MG63 (cell line): Measurements from ENCODE around the gene TUBGCP3. TPM values are rescaled to one million over a fixed set of nuclear protein-coding genes. Genes with fewer than 3 reads are reported as not detected.
A peak's percentile ranks its signal among the peaks of the same experiment; 100 is the strongest.
"Not testable (repeated sequence)": the region's sequence is repeated elsewhere in the genome, so short reads cannot be mapped to it uniquely, and the experiment has no call there.

Source experiments
- DNase-seq: peaks from one replicate; pipeline ENCODE4 v3.0.0-alpha.2; 2020
- H3K27me3 ChIP-seq: fragments of 250-450 bp; sonication (Bioruptor Pico); 2 replicates; pipeline ENCODE4 v1.5.1; 2020; ENCODE audit warnings: mild to moderate bottlenecking, moderate library complexity
- H3K36me3 ChIP-seq: fragments of 250-450 bp; sonication (Bioruptor Pico); 2 replicates; pipeline ENCODE4 v1.5.1; 2020; ENCODE audit warnings: mild to moderate bottlenecking, moderate library complexity
- H3K4me3 ChIP-seq: fragments of 250-450 bp; sonication (Bioruptor Pico); 2 replicates; pipeline ENCODE4 v1.5.1; 2020; ENCODE audit warnings: mild to moderate bottlenecking, moderate library complexity
- H3K9me3 ChIP-seq: fragments of 250-450 bp; sonication (Bioruptor Pico); 2 replicates; pipeline ENCODE4 v1.5.1; 2020; ENCODE audit warnings: mild to moderate bottlenecking, moderate library complexity
- total RNA-seq: library from RNA; depleted of rRNA; stranded (reverse); fragments of >200 nt; shearing (Covaris generic); gene quantifications from 2 replicates; pipeline ENCODE4 v1.2.3, GENCODE V29; 2014; ENCODE audit warnings: low replicate concordance; rRNA removed

The TUBGCP3 gene, protein sequence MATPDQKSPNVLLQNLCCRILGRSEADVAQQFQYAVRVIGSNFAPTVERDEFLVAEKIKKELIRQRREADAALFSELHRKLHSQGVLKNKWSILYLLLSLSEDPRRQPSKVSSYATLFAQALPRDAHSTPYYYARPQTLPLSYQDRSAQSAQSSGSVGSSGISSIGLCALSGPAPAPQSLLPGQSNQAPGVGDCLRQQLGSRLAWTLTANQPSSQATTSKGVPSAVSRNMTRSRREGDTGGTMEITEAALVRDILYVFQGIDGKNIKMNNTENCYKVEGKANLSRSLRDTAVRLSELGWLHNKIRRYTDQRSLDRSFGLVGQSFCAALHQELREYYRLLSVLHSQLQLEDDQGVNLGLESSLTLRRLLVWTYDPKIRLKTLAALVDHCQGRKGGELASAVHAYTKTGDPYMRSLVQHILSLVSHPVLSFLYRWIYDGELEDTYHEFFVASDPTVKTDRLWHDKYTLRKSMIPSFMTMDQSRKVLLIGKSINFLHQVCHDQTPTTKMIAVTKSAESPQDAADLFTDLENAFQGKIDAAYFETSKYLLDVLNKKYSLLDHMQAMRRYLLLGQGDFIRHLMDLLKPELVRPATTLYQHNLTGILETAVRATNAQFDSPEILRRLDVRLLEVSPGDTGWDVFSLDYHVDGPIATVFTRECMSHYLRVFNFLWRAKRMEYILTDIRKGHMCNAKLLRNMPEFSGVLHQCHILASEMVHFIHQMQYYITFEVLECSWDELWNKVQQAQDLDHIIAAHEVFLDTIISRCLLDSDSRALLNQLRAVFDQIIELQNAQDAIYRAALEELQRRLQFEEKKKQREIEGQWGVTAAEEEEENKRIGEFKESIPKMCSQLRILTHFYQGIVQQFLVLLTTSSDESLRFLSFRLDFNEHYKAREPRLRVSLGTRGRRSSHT
- total RNA-seq, result 8.5 and 11.0 TPM in 2 replicates

- H3K9me3 ChIP-seq, result no peaks in the 10 kb centered on the region
- peak within 1 kb of the TSS; percentile 91 for H3K4me3 ChIP-seq
- H3K36me3 ChIP-seq, result peaks cover 6% of the 10 kb centered on the region
- no peaks in the 10 kb centered on the region for H3K27me3 ChIP-seq
- peak; percentile 79 for DNase-seq
Measured at GRCh38 chr13:112587764-112588489, at the start of gene TUBGCP3. Gene TUBGCP3 (minus strand): TSS chr13:112588153. CDS start chr13:112587980, 173 bp downstream.

GRCh38 chr13:112637017-112637801 is 49.3 kb upstream of the TUBGCP3 start:
- no peaks in the 10 kb centered on the region for H3K36me3 ChIP-seq
- peaks cover 39% of the 10 kb centered on the region for H3K27me3 ChIP-seq
- no peaks in the 10 kb centered on the region for H3K9me3 ChIP-seq
- no peak overlapping the region for H3K4me3 ChIP-seq
- no peak for DNase-seq

GRCh38 chr13:112636401-112636975 is 48.5 kb upstream of the TUBGCP3 start:
- DNase-seq, result no peak
- H3K9me3 ChIP-seq, result no peaks in the 10 kb centered on the region
- H3K27me3 ChIP-seq, result peaks cover 39% of the 10 kb centered on the region
- no peaks in the 10 kb centered on the region for H3K36me3 ChIP-seq
- H3K4me3 ChIP-seq, result no peak overlapping the region

DNA sequence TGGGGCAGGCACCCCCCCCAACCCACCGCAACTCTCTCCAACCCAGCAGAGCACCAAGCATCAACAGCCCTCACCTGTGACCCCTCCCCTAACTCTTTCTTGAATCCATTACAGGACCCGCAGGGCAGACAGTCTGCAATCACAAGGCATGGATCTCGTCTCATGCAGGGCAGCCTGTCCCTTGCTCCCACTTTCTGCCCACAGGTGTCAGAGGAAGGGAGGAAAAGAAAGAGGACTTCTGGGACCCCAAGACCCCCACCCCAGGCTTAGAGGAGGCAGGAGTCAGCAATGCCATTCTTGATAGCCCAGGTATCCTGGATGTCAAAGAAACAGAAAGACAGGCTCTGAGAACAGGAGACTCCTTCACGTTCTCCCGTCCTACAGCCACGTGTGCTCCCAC is 47.4 kb upstream of the TUBGCP3 start:
- H3K27me3 ChIP-seq, result peaks cover 39% of the 10 kb centered on the region
- DNase-seq, result no peak
- no peaks in the 10 kb centered on the region for H3K9me3 ChIP-seq
- no peak overlapping the region for H3K4me3 ChIP-seq
- H3K36me3 ChIP-seq, result no peaks in the 10 kb centered on the region

GRCh38 chr13:112634102-112634501 is 46.1 kb upstream of the TUBGCP3 start:
- DNase-seq, result no peak
- Histone ChIP-seq H3K27me3 (peaks cover 27% of the 10 kb centered on the region), H3K36me3 (no peaks in the 10 kb centered on the region), H3K9me3 (no peaks in the 10 kb centered on the region), H3K4me3 (no peak overlapping the region)

GRCh38 chr13:112630226-112630625 is 42.3 kb upstream of the TUBGCP3 start:
- DNase-seq, result not testable (repeated sequence)

GRCh38 chr13:112629161-112629560 is 41.2 kb upstream of the TUBGCP3 start:
- no peak for DNase-seq
- H3K4me3 ChIP-seq, result no peak overlapping the region
- H3K9me3 ChIP-seq, result no peaks in the 10 kb centered on the region
- H3K27me3 ChIP-seq, result no peaks in the 10 kb centered on the region; the same call in none of the 2 replicates
- H3K36me3 ChIP-seq, result no peaks in the 10 kb centered on the region

More at GRCh38 chr13:112630226-112630625, 42.3 kb upstream of the TUBGCP3 start:
- H3K27me3 ChIP-seq, result peaks cover 10% of the 10 kb centered on the region
- H3K4me3 ChIP-seq, H3K9me3 ChIP-seq, H3K36me3 ChIP-seq: not testable (repeated sequence)

DNA sequence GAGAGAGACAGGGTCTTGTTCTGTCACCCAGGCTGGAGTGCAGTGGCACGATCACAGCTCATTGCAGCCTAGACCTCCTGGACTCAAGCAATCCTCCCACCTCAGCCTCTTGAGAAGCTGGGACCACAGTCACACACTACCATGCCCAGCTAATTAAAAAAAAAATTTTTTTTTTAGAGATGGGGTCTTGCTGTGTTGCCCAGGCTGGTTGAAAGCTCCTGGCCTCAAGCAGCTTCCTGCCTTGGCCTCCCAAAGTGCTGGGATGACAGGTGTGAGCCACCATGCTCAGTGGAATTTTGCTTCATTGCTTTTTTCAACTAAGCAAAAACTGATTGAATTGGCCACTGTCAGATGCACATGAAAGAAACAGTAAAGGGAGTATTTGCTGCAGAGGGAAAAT is 39.7 kb upstream of the TUBGCP3 start:
- not testable (repeated sequence) for H3K36me3 ChIP-seq, DNase-seq, H3K27me3 ChIP-seq

DNA sequence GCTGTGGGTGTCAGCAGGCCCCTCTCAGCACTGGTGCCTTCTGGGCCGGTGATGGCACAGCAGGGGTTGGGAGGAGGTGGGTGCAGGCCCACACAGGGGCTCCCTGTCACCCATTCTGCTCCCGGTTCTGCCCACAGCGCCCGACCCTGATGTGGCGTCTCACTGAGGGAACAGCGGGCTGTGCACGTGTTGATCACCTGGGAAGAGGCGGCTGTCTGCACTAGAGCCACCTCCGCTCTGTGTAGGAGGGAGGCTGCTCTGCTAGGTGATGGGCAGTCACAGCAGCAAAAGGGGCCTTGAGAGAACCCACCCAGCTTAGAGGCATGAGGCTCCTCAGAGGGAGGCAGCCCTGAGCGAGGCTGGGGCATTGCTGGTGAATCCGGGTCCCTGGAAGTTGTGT is 39.2 kb upstream of the TUBGCP3 start:
- no peak for DNase-seq
- no peak overlapping the region for H3K4me3 ChIP-seq
- H3K9me3 ChIP-seq, result no peaks in the 10 kb centered on the region
- H3K36me3 ChIP-seq, result no peaks in the 10 kb centered on the region
- no peaks in the 10 kb centered on the region; the same call in 1 of the 2 replicates for H3K27me3 ChIP-seq

More for the DNA sequence above, 39.7 kb upstream of the TUBGCP3 start:
- not testable (repeated sequence) for H3K9me3 ChIP-seq, H3K4me3 ChIP-seq

DNA sequence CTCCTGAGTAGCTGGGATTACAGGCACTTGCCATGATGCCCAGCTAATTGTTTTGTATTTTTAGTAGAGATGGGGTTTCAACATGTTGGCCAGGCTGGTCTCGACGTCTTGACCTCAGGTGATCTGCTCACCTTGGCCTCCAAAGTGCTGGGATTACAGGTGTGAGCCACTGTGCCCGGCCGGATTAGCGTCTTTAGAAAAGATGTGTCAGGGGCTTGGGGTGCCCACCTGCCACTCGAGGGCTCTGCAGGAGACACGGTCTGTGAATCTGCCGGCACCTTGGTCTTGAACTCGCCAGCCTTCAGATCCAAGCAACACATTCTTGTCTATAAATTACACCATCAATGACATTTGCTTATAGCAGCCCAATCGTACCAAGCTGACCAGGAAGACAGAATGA is 38.8 kb upstream of the TUBGCP3 start:
- DNase-seq, result no peak
- Histone ChIP-seq H3K4me3 (no peak overlapping the region), H3K27me3 (peaks cover 3% of the 10 kb centered on the region; the same call in 1 of the 2 replicates), H3K9me3 (no peaks in the 10 kb centered on the region), H3K36me3 (no peaks in the 10 kb centered on the region)

DNA sequence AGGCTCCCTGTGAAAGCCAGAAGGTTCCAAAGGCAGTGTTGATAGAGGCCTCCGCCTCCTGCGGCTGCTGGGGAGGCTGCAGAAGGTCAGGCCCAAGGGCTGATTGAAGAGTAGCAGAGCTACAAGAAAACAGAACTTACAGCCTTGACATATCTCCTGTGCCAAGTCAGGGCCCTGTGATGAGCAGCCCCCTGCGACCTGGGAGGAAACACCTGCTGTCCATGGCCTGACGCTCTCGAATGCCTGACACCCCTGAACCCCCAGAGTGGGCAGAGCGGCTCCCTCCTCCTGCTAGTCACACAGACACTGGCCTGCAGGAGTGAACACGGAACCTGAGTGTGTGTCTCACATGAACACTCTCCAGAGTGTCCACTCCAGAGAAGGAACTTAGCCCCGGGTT is 38.2 kb upstream of the TUBGCP3 start:
- peaks cover 3% of the 10 kb centered on the region; the same call in 1 of the 2 replicates for H3K27me3 ChIP-seq
- no peaks in the 10 kb centered on the region for H3K9me3 ChIP-seq
- no peak overlapping the region for H3K4me3 ChIP-seq
- no peak for DNase-seq
- no peaks in the 10 kb centered on the region for H3K36me3 ChIP-seq

- H3K36me3 ChIP-seq, result no peaks in the 10 kb centered on the region
- H3K9me3 ChIP-seq, result no peaks in the 10 kb centered on the region
- H3K27me3 ChIP-seq, result peaks cover 3% of the 10 kb centered on the region; the same call in 1 of the 2 replicates
- DNase-seq, result no peak
- no peak overlapping the region for H3K4me3 ChIP-seq
Measured at GRCh38 chr13:112625698-112626097, 37.7 kb upstream of the TUBGCP3 start.

GRCh38 chr13:112624602-112625430 is 36.9 kb upstream of the TUBGCP3 start:
- no peaks in the 10 kb centered on the region for H3K36me3 ChIP-seq
- H3K4me3 ChIP-seq, result no peak overlapping the region
- H3K9me3 ChIP-seq, result no peaks in the 10 kb centered on the region
- H3K27me3 ChIP-seq, result peaks cover 3% of the 10 kb centered on the region; the same call in 1 of the 2 replicates
- DNase-seq, result no peak

DNA sequence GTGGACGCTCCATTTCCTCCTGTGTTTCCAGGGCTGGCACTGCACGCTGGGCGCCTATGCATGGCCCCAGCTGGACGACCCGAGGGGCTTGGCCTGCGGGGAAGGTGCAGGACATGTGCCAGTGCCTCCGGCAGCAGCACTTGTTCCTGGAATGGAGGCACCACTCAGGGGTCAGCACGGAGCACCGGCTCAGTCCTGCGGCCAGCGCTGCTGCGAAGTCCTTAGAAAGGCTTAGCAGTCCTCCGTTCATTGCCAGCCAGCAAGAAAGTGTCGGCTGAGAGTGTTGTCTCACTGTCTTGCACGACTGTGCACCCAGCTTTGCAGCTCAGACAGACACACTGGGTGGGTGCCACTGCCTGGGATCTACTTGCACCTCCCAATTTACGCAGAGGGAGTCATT is 36.1 kb upstream of the TUBGCP3 start:
- Histone ChIP-seq H3K9me3 (no peaks in the 10 kb centered on the region), H3K4me3 (no peak overlapping the region), H3K36me3 (no peaks in the 10 kb centered on the region), H3K27me3 (peaks cover 3% of the 10 kb centered on the region; the same call in 1 of the 2 replicates)
- DNase-seq, result no peak
